ENCODE results near the gene CSNK1G1.

The CSNK1G1 gene

GRCh38 chr15:64158363-64159134, 197.4 kb downstream of the CSNK1G1 start:
- no peak for TF ChIP-seq CTCF (IDR thresholded peaks at IDR 0.05; ENCODE audit: low read depth, low read length, missing control alignments)
- Histone ChIP-seq H3K27me3 (replicated peaks) (no peaks in the 10 kb centered on the region), H3K27ac (no peak overlapping the region), H3K4me3 (ENCODE audit: low read depth, low read length) (no peak overlapping the region), H3K36me3 (replicated peaks) (peaks cover 72% of the 10 kb centered on the region)
- in situ Hi-C loops (cut with HindIII; ENCODE audit: low pct_ligation_motif_present, low sequenced_read_pairs): no loop called here
- no peak for DNase-seq

- no peaks in the 10 kb centered on the region for H3K27me3 ChIP-seq (replicated peaks)
- in situ Hi-C loops (cut with HindIII; ENCODE audit: low pct_ligation_motif_present, low sequenced_read_pairs): no loop called here
- no peak for TF ChIP-seq CTCF (IDR thresholded peaks at IDR 0.05; ENCODE audit: low read depth, low read length, missing control alignments)
- peaks cover 72% of the 10 kb centered on the region for H3K36me3 ChIP-seq (replicated peaks)
- DNase-seq: no peak
- no peak overlapping the region for H3K4me3 ChIP-seq (ENCODE audit: low read depth, low read length)
- H3K27ac ChIP-seq: no peak overlapping the region
These were observed 198.3 kb downstream of the CSNK1G1 start for GRCh38 chr15:64157599-64158125.

- TF ChIP-seq CTCF (IDR thresholded peaks at IDR 0.05; ENCODE audit: low read depth, low read length, missing control alignments): no peak
- H3K27ac ChIP-seq: no peak overlapping the region
- in situ Hi-C loops (cut with HindIII; ENCODE audit: low pct_ligation_motif_present, low sequenced_read_pairs): no loop called here
These were observed 199.2 kb downstream of the CSNK1G1 start for GRCh38 chr15:64156652-64157331.

GRCh38 chr15:64155802-64156651, 199.9 kb downstream of the CSNK1G1 start:
- Histone ChIP-seq H3K27ac (no peak overlapping the region), H3K27me3 (replicated peaks) (peaks cover 3% of the 10 kb centered on the region), H3K36me3 (replicated peaks) (peaks cover 66% of the 10 kb centered on the region), H3K4me3 (ENCODE audit: low read depth, low read length) (no peak overlapping the region)
- in situ Hi-C loops (cut with HindIII; ENCODE audit: low pct_ligation_motif_present, low sequenced_read_pairs): no loop called here
- no peak for TF ChIP-seq CTCF (IDR thresholded peaks at IDR 0.05; ENCODE audit: low read depth, low read length, missing control alignments)
- no peak for DNase-seq

More at GRCh38 chr15:64156652-64157331, 199.2 kb downstream of the CSNK1G1 start:
- no peak for DNase-seq
- peaks cover 3% of the 10 kb centered on the region for H3K27me3 ChIP-seq (replicated peaks)
- peaks cover 71% of the 10 kb centered on the region for H3K36me3 ChIP-seq (replicated peaks)
- H3K4me3 ChIP-seq (ENCODE audit: low read depth, low read length): no peak overlapping the region

- Histone ChIP-seq H3K27ac (no peak overlapping the region), H3K27me3 (replicated peaks) (peaks cover 3% of the 10 kb centered on the region), H3K4me3 (ENCODE audit: low read depth, low read length) (no peak overlapping the region), H3K36me3 (replicated peaks) (peaks cover 43% of the 10 kb centered on the region)
- peak; percentile 80 for DNase-seq
- TF ChIP-seq CTCF (IDR thresholded peaks at IDR 0.05; ENCODE audit: low read depth, low read length, missing control alignments): peak; percentile 99
- in situ Hi-C loops (cut with HindIII; ENCODE audit: low pct_ligation_motif_present, low sequenced_read_pairs): no loop called here
These were observed 202.2 kb downstream of the CSNK1G1 start for GRCh38 chr15:64153480-64154367.
